Hepatocyte (in vitro differentiated cells): ENCODE measurements around the gene LSM12. TPM values are rescaled to one million over a fixed set of nuclear protein-coding genes. Genes with fewer than 3 reads are reported as not detected.
A peak's percentile ranks its signal among the peaks of the same experiment; 100 is the strongest.

ENCODE experiments used
- DNase-seq: peaks from one replicate; pipeline ENCODE4 v3.0.0-alpha.2; 2016; ENCODE audit warnings: low spot score
- H2AFZ ChIP-seq: fragments of 200-600 bp; sonication (generic); 2 replicates; pipeline ENCODE4 v1.6.0; 2016; ENCODE audit warnings: antibody characterized with exemption, mild to moderate bottlenecking
- H3K27ac ChIP-seq: fragments of 200-600 bp; sonication (generic); 2 replicates; pipeline ENCODE4 v1.5.1; 2016; ENCODE audit warnings: mild to moderate bottlenecking
- H3K27me3 ChIP-seq: fragments of 200-600 bp; sonication (generic); 2 replicates; pipeline ENCODE4 v1.6.1; 2016
- H3K36me3 ChIP-seq: fragments of 200-600 bp; sonication (generic); replicated peaks from 2 replicates; pipeline ENCODE4 v1.5.1; 2016; ENCODE audit warnings: low read depth; ENCODE audit not compliant: insufficient read depth
- H3K4me1 ChIP-seq: fragments of 200-600 bp; sonication (generic); 2 replicates; pipeline ENCODE4 v1.5.1; 2016; ENCODE audit warnings: mild to moderate bottlenecking, moderate library complexity; ENCODE audit not compliant: insufficient read depth
- H3K4me2 ChIP-seq: fragments of 200-600 bp; sonication (generic); 2 replicates; pipeline ENCODE4 v1.6.0; 2016
- H3K4me3 ChIP-seq: fragments of 200-600 bp; sonication (generic); 2 replicates; pipeline ENCODE4 v1.5.1; 2016; ENCODE audit warnings: mild to moderate bottlenecking
- H3K79me2 ChIP-seq: fragments of 200-600 bp; sonication (generic); 2 replicates; pipeline ENCODE4 v1.6.0; 2017; ENCODE audit warnings: mild to moderate bottlenecking
- H3K9me2 ChIP-seq: fragments of 200-600 bp; sonication (generic); replicated peaks from 2 replicates; pipeline ENCODE4 v1.6.0; 2017; ENCODE audit warnings: mild to moderate bottlenecking; ENCODE audit not compliant: insufficient read depth
- H3K9me3 ChIP-seq: fragments of 200-600 bp; sonication (generic); 2 replicates; pipeline ENCODE4 v1.5.1; 2016; ENCODE audit warnings: low read depth, mild to moderate bottlenecking
- H4K20me1 ChIP-seq: fragments of 200-600 bp; sonication (generic); 2 replicates; pipeline ENCODE4 v1.6.0; 2016; ENCODE audit warnings: mild to moderate bottlenecking; ENCODE audit not compliant: insufficient read depth, poor library complexity, severe bottlenecking
- EZH2 ChIP-seq: fragments of 200-600 bp; sonication (generic); IDR thresholded peaks from 2 replicates; pipeline ENCODE4 v1.6.1; 2016; ENCODE audit warnings: antibody characterized with exemption, mild to moderate bottlenecking, borderline replicate concordance
- EZH2phosphoT487 ChIP-seq: fragments of 200-600 bp; sonication (generic); IDR thresholded peaks from one replicate; pipeline ENCODE4 v1.6.1; 2018; ENCODE audit warnings: antibody characterized with exemption, mild to moderate bottlenecking, low read depth, moderate library complexity; ENCODE audit not compliant: unreplicated experiment, severe bottlenecking
- WGBS: methylation state at CpG from one replicate; pipeline ENCODE4 v1.1.6; 2016; ENCODE audit warnings: low lambda C conversion rate; ENCODE audit errors: missing lambda C conversion rate; 5-methylcytosine and 5-hydroxymethylcytosine counted together
- polyA plus RNA-seq: library from polyadenylated mRNA; unstranded; fragments of >200 nt; fragmentation: Nextera tagmentation; extraction: Ambion mirVana; gene quantifications from 2 replicates; pipeline ENCODE4 v1.2.1, GENCODE V29; 2016
- small RNA-seq: library from RNA; depleted of rRNA; stranded (forward); fragments of <200 nt; gene quantifications from one replicate; pipeline ENCODE3, GENCODE V24; 2014
- total RNA-seq: library from RNA; depleted of rRNA; stranded (reverse); fragments of >200 nt; gene quantifications from 2 replicates; pipeline ENCODE4 v1.2.3, GENCODE V29; 2014
- TF ChIP-seq, protein P1 (sequence below): fragments of 200-600 bp; sonication (generic); IDR thresholded peaks from 2 replicates; pipeline ENCODE4 v1.5.1; 2016; ENCODE audit warnings: antibody characterized with exemption, mild to moderate bottlenecking; ENCODE audit not compliant: poor library complexity

Gene LSM12
- total and polyA plus RNA-seq, 2 experiments from 2014 or later, result 40.4 to 44.5 TPM

- no peak overlapping the region for H3K4me3 ChIP-seq
- DNase-seq, result no peak
Measured at GRCh38 chr17:43986225-43986981, 80.1 kb downstream of the LSM12 start.

DNA sequence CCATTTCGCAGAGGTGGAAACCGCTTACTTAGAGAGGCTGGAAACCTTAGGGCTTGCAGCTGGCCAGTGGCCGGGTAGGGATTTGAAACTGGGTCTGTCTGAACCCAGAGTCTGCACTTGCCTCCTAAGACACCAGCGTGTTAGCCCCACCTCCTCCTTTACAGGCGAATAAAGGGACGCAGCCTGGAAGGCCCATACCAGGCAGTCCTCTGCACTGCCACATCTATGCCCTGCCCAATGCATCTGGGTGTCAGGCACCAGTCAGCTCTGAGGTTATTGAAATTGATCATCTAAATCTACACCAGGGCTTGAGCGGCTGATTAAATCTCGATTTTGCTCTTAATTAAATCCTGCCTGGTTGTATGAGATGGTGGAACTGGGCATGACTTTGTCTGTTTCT lies 82.0 kb downstream of the LSM12 start:
- Histone ChIP-seq H3K4me3 (no peak overlapping the region), H3K79me2 (no peaks in the 10 kb centered on the region), H3K4me1 (peaks cover 12% of the 10 kb centered on the region), H3K27me3 (peaks cover 83% of the 10 kb centered on the region), H3K36me3 (no peaks in the 10 kb centered on the region), H4K20me1 (no peaks in the 10 kb centered on the region), H3K9me3 (no peaks in the 10 kb centered on the region), H3K9me2 (no peaks in the 10 kb centered on the region), H3K4me2 (peak overlapping the region; percentile 97), H3K27ac (no peak overlapping the region), H2AFZ (peak overlapping the region; percentile 56)
- no peak for DNase-seq
- TF ChIP-seq, protein P1, sequence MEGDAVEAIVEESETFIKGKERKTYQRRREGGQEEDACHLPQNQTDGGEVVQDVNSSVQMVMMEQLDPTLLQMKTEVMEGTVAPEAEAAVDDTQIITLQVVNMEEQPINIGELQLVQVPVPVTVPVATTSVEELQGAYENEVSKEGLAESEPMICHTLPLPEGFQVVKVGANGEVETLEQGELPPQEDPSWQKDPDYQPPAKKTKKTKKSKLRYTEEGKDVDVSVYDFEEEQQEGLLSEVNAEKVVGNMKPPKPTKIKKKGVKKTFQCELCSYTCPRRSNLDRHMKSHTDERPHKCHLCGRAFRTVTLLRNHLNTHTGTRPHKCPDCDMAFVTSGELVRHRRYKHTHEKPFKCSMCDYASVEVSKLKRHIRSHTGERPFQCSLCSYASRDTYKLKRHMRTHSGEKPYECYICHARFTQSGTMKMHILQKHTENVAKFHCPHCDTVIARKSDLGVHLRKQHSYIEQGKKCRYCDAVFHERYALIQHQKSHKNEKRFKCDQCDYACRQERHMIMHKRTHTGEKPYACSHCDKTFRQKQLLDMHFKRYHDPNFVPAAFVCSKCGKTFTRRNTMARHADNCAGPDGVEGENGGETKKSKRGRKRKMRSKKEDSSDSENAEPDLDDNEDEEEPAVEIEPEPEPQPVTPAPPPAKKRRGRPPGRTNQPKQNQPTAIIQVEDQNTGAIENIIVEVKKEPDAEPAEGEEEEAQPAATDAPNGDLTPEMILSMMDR, result no peak
- TF ChIP-seq EZH2 (no peak), EZH2phosphoT487 (no peak)
- 55% methylated on average over 8 of the region's 8 CpGs for WGBS

More at GRCh38 chr17:43986225-43986981, 80.1 kb downstream of the LSM12 start:
- H3K9me2 ChIP-seq, result no peaks in the 10 kb centered on the region
- H4K20me1 ChIP-seq, result no peaks in the 10 kb centered on the region
- H3K36me3 ChIP-seq, result no peaks in the 10 kb centered on the region
- H3K4me1 ChIP-seq, result peaks cover 12% of the 10 kb centered on the region
- no peak overlapping the region for H3K27ac ChIP-seq
- H2AFZ ChIP-seq, result no peak overlapping the region
- no peak overlapping the region for H3K4me2 ChIP-seq
- no peaks in the 10 kb centered on the region for H3K79me2 ChIP-seq
- no peaks in the 10 kb centered on the region for H3K9me3 ChIP-seq
- 93% methylated on average over 7 of the region's 7 CpGs for WGBS
- H3K27me3 ChIP-seq, result peaks cover 72% of the 10 kb centered on the region
- TF ChIP-seq, protein P1, result no peak
- TF ChIP-seq EZH2 (no peak), EZH2phosphoT487 (no peak)

Small RNAs within 50 kb of the gene (small RNA-seq; reads per million reads assigned to genes)
- not detected for gene RF00012

Other genes starting within 250 kb of the LSM12 start
- gene MPP3, start 233.5 kb downstream of the LSM12 start, total RNA-seq, result 2.1 and 3.2 TPM in 2 replicates
- gene MPP3, start 233.5 kb downstream of the LSM12 start, polyA plus RNA-seq, result 5.1 and 10.9 TPM in 2 replicates
- not detected in 2 replicates for gene CD300LG, start 219.5 kb downstream of the LSM12 start, total RNA-seq
- not detected in 2 replicates for gene CD300LG, start 219.5 kb downstream of the LSM12 start, polyA plus RNA-seq
- gene MPP2, start 159.1 kb downstream of the LSM12 start, total RNA-seq, result 1.3 and 4.1 TPM in 2 replicates
- 1.1 and 1.4 TPM in 2 replicates for gene MPP2, start 159.1 kb downstream of the LSM12 start, polyA plus RNA-seq
- gene PPY, start 124.2 kb downstream of the LSM12 start, total RNA-seq, result not detected in 2 replicates
- gene PPY, start 124.2 kb downstream of the LSM12 start, polyA plus RNA-seq, result not detected in 2 replicates
- gene PYY, start 112.7 kb downstream of the LSM12 start, total RNA-seq, result 3.2 TPM in 1 of 2 replicates, not detected in the other
- 0.28 and 16.9 TPM in 2 replicates for gene PYY, start 112.7 kb downstream of the LSM12 start, polyA plus RNA-seq
- 11.2 and 14.0 TPM in 2 replicates for gene NAGS, start 62.0 kb downstream of the LSM12 start, total RNA-seq
- 8.0 and 14.4 TPM in 2 replicates for gene NAGS, start 62.0 kb downstream of the LSM12 start, polyA plus RNA-seq
- 41.0 and 43.3 TPM in 2 replicates for gene TMEM101, start 51.7 kb downstream of the LSM12 start, total RNA-seq
- 27.8 and 33.4 TPM in 2 replicates for gene TMEM101, start 51.7 kb downstream of the LSM12 start, polyA plus RNA-seq
- 36.1 and 38.8 TPM in 2 replicates for gene G6PC3, start 4.1 kb upstream of the LSM12 start, total RNA-seq
- 132 and 140 TPM in 2 replicates for gene G6PC3, start 4.1 kb upstream of the LSM12 start, polyA plus RNA-seq
- gene HDAC5, start 57.0 kb upstream of the LSM12 start, total RNA-seq, result 28.5 and 33.9 TPM in 2 replicates
- 32.3 and 42.7 TPM in 2 replicates for gene HDAC5, start 57.0 kb upstream of the LSM12 start, polyA plus RNA-seq
- gene HROB, start 75.3 kb upstream of the LSM12 start, total RNA-seq, result 1.8 and 2.0 TPM in 2 replicates
- 5.7 and 5.9 TPM in 2 replicates for gene HROB, start 75.3 kb upstream of the LSM12 start, polyA plus RNA-seq
- gene ASB16, start 104.0 kb upstream of the LSM12 start, total RNA-seq, result 0.23 TPM in 1 of 2 replicates, not detected in the other
- gene ASB16, start 104.0 kb upstream of the LSM12 start, polyA plus RNA-seq, result 0.71 and 2.0 TPM in 2 replicates
- 27.7 and 31.3 TPM in 2 replicates for gene TMUB2, start 120.3 kb upstream of the LSM12 start, total RNA-seq
- 46.8 and 54.6 TPM in 2 replicates for gene TMUB2, start 120.3 kb upstream of the LSM12 start, polyA plus RNA-seq
- 64.0 and 64.3 TPM in 2 replicates for gene ATXN7L3, start 133.2 kb upstream of the LSM12 start, total RNA-seq
- 28.7 and 29.2 TPM in 2 replicates for gene ATXN7L3, start 133.2 kb upstream of the LSM12 start, polyA plus RNA-seq
- 35.0 and 38.9 TPM in 2 replicates for gene UBTF, start 153.0 kb upstream of the LSM12 start, total RNA-seq
- gene UBTF, start 153.0 kb upstream of the LSM12 start, polyA plus RNA-seq, result 37.2 and 41.1 TPM in 2 replicates
- gene SLC4A1, start 201.5 kb upstream of the LSM12 start, total RNA-seq, result not detected in 2 replicates
- not detected in 2 replicates for gene SLC4A1, start 201.5 kb upstream of the LSM12 start, polyA plus RNA-seq
- 2.0 and 2.1 TPM in 2 replicates for gene RUNDC3A, start 241.9 kb upstream of the LSM12 start, total RNA-seq
- gene RUNDC3A, start 241.9 kb upstream of the LSM12 start, polyA plus RNA-seq, result 0.40 and 2.3 TPM in 2 replicates